Large intestine (tissue), 3 donors: ENCODE data around the gene STYXL1. TPM values are rescaled to one million over a fixed set of nuclear protein-coding genes. Genes with fewer than 3 reads are reported as not detected.

Source experiments
- DNase-seq, 2 donors: peaks; one replicate each; pipeline versions ENCODE4 v3.0.0 to v3.0.0-alpha.2; 2013
- H3K27ac ChIP-seq: one replicate; pipeline ENCODE4 v1.5.1; 2013; ENCODE audit warnings: low read length
- H3K27me3 ChIP-seq: 2 replicates; pipeline ENCODE4 v1.6.1; 2013; ENCODE audit warnings: low read length; ENCODE audit not compliant: control insufficient read depth, insufficient read depth
- H3K36me3 ChIP-seq: 2 replicates; pipeline ENCODE4 v1.6.1; 2013; ENCODE audit warnings: low read length; ENCODE audit not compliant: control insufficient read depth, insufficient read depth
- H3K4me1 ChIP-seq: one replicate; pipeline ENCODE4 v1.6.1; 2013; ENCODE audit warnings: low read length; ENCODE audit not compliant: control insufficient read depth, insufficient read depth
- H3K4me3 ChIP-seq: one replicate; pipeline ENCODE4 v1.5.1; 2013; ENCODE audit warnings: low read length
- H3K9me3 ChIP-seq: one replicate; pipeline ENCODE4 v1.6.1; 2013; ENCODE audit warnings: mild to moderate bottlenecking, low read depth, low read length, moderate library complexity; ENCODE audit not compliant: control insufficient read depth
- WGBS: methylation state at CpG from one replicate; pipeline ENCODE4 v1.1.5; 2013; ENCODE audit warnings: low lambda C conversion rate; ENCODE audit not compliant: insufficient coverage; 5-methylcytosine and 5-hydroxymethylcytosine counted together
- polyA plus RNA-seq: library from polyadenylated mRNA; unstranded; fragments of 120-200 nt; gene quantifications from one replicate; pipeline ENCODE4 v1.2.1, GENCODE V29; 2013

Gene STYXL1
- polyA plus RNA-seq, 1 donor = 55.1 TPM

- H3K4me1 ChIP-seq = peaks cover 14% of the 10 kb centered on the region
- no peaks in the 10 kb centered on the region for H3K27me3 ChIP-seq
- H3K9me3 ChIP-seq = no peaks in the 10 kb centered on the region
- H3K36me3 ChIP-seq = peaks cover 42% of the 10 kb centered on the region
- peak in 1 of 2 donors; percentile 53 for DNase-seq
- no peak overlapping the region for H3K27ac ChIP-seq
- no peak overlapping the region for H3K4me3 ChIP-seq
- WGBS = no CpG with 5 or more reads among the region's 13 CpGs
Measured at GRCh38 chr7:75967487-75967997, 80.3 kb downstream of the STYXL1 start.

- no peak for DNase-seq
- Histone ChIP-seq H3K4me1 (peaks cover 14% of the 10 kb centered on the region), H3K4me3 (no peak overlapping the region), H3K9me3 (no peaks in the 10 kb centered on the region), H3K27ac (no peak overlapping the region), H3K27me3 (no peaks in the 10 kb centered on the region), H3K36me3 (peaks cover 43% of the 10 kb centered on the region)
- 100% methylated on average over 2 of the region's 11 CpGs for WGBS
Measured at GRCh38 chr7:75967055-75967454, 80.7 kb downstream of the STYXL1 start.

GRCh38 chr7:75966190-75966961, 81.4 kb downstream of the STYXL1 start:
- no peak overlapping the region for H3K4me3 ChIP-seq

GRCh38 chr7:75965617-75966016, 82.2 kb downstream of the STYXL1 start:
- Histone ChIP-seq H3K4me3 (no peak overlapping the region), H3K36me3 (peaks cover 48% of the 10 kb centered on the region), H3K9me3 (no peaks in the 10 kb centered on the region), H3K27ac (no peak overlapping the region), H3K4me1 (peaks cover 11% of the 10 kb centered on the region), H3K27me3 (no peaks in the 10 kb centered on the region)
- no peak for DNase-seq
- WGBS = 100% methylated on average over 1 of the region's 13 CpGs

More at GRCh38 chr7:75966190-75966961, 81.4 kb downstream of the STYXL1 start:
- DNase-seq = no peak
- 91% methylated on average over 10 of the region's 26 CpGs for WGBS
- Histone ChIP-seq H3K9me3 (no peaks in the 10 kb centered on the region), H3K4me1 (peaks cover 14% of the 10 kb centered on the region), H3K27me3 (no peaks in the 10 kb centered on the region), H3K36me3 (peaks cover 45% of the 10 kb centered on the region), H3K27ac (no peak overlapping the region)

- no peak overlapping the region for H3K4me3 ChIP-seq
- WGBS = no CpG with 5 or more reads among the region's 9 CpGs
- peaks cover 14% of the 10 kb centered on the region for H3K4me1 ChIP-seq
- no peak overlapping the region for H3K27ac ChIP-seq
- no peak for DNase-seq
- no peaks in the 10 kb centered on the region for H3K9me3 ChIP-seq
- H3K36me3 ChIP-seq = peaks cover 48% of the 10 kb centered on the region
- no peaks in the 10 kb centered on the region for H3K27me3 ChIP-seq
Measured at GRCh38 chr7:75963381-75963995, 84.3 kb downstream of the STYXL1 start.

GRCh38 chr7:75962607-75963380, 85.0 kb downstream of the STYXL1 start:
- no peak for DNase-seq
- H3K4me1 ChIP-seq = peaks cover 18% of the 10 kb centered on the region
- H3K9me3 ChIP-seq = no peaks in the 10 kb centered on the region
- WGBS = 100% methylated on average over 2 of the region's 18 CpGs
- H3K27ac ChIP-seq = no peak overlapping the region
- no peaks in the 10 kb centered on the region for H3K27me3 ChIP-seq
- no peak overlapping the region for H3K4me3 ChIP-seq
- peaks cover 41% of the 10 kb centered on the region for H3K36me3 ChIP-seq

GRCh38 chr7:75961218-75961617, 86.6 kb downstream of the STYXL1 start:
- Histone ChIP-seq H3K4me3 (no peak overlapping the region), H3K4me1 (peaks cover 29% of the 10 kb centered on the region), H3K27ac (no peak overlapping the region), H3K27me3 (no peaks in the 10 kb centered on the region), H3K9me3 (no peaks in the 10 kb centered on the region), H3K36me3 (peaks cover 37% of the 10 kb centered on the region)
- no CpG with 5 or more reads among the region's 7 CpGs for WGBS
- DNase-seq = no peak

- WGBS = no CpG with 5 or more reads among the region's 6 CpGs
- H3K27ac ChIP-seq = no peak overlapping the region
- H3K4me3 ChIP-seq = no peak overlapping the region
- peaks cover 29% of the 10 kb centered on the region for H3K4me1 ChIP-seq
- DNase-seq = no peak
- no peaks in the 10 kb centered on the region for H3K9me3 ChIP-seq
- H3K27me3 ChIP-seq = no peaks in the 10 kb centered on the region
- H3K36me3 ChIP-seq = peaks cover 36% of the 10 kb centered on the region
Measured at GRCh38 chr7:75960372-75960771, 87.4 kb downstream of the STYXL1 start.

- H3K36me3 ChIP-seq = peaks cover 43% of the 10 kb centered on the region
- WGBS = no CpG with 5 or more reads among the region's 9 CpGs
- DNase-seq = peak in 1 of 2 donors; percentile 50
Measured at GRCh38 chr7:75958802-75959543, 88.8 kb downstream of the STYXL1 start.

More at GRCh38 chr7:75958802-75959543, 88.8 kb downstream of the STYXL1 start:
- no peaks in the 10 kb centered on the region for H3K27me3 ChIP-seq
- no peaks in the 10 kb centered on the region for H3K9me3 ChIP-seq
- H3K27ac ChIP-seq = peak overlapping the region; percentile 92
- peaks cover 29% of the 10 kb centered on the region for H3K4me1 ChIP-seq
- H3K4me3 ChIP-seq = no peak overlapping the region
